ENCODE data around the gene MSN.

MSN gene

GRCh38 chrX:65674204-65674893 is 6.9 kb downstream of the MSN start:
- DNase-seq, result peak; percentile 41

- no peak for DNase-seq
Observed at GRCh38 chrX:65677954-65678469, 10.6 kb downstream of the MSN start.

- DNase-seq, result no peak
Observed at GRCh38 chrX:65679071-65679540, 11.7 kb downstream of the MSN start.

- DNase-seq, result no peak
Observed at GRCh38 chrX:65681810-65682209, 14.4 kb downstream of the MSN start.

- no peak for DNase-seq
Observed at GRCh38 chrX:65685112-65685511, 17.7 kb downstream of the MSN start.

- DNase-seq, result no peak
Observed at GRCh38 chrX:65686236-65686635, 18.8 kb downstream of the MSN start.

GRCh38 chrX:65687367-65687766 is 19.9 kb downstream of the MSN start:
- DNase-seq, result no peak

- DNase-seq, result no peak
Observed at GRCh38 chrX:65688403-65688871, 21.0 kb downstream of the MSN start.

GRCh38 chrX:65689377-65689776 is 21.9 kb downstream of the MSN start:
- DNase-seq, result no peak

- DNase-seq, result no peak
Observed at GRCh38 chrX:65690057-65690855, 22.8 kb downstream of the MSN start.

- DNase-seq, result no peak
Observed at GRCh38 chrX:65695849-65696449, 28.5 kb downstream of the MSN start.

GRCh38 chrX:65696613-65697012 is 29.2 kb downstream of the MSN start:
- peak; percentile 38 for DNase-seq

- DNase-seq, result no peak
Observed at GRCh38 chrX:65697211-65697641, 29.8 kb downstream of the MSN start.

- peak; percentile 68 for DNase-seq
Observed at GRCh38 chrX:65697915-65698796, 30.7 kb downstream of the MSN start.

- DNase-seq, result no peak
Observed at GRCh38 chrX:65702956-65703355, 35.5 kb downstream of the MSN start.

GRCh38 chrX:65705439-65705838 is 38.0 kb downstream of the MSN start:
- no peak for DNase-seq

- DNase-seq, result peak; percentile 51
Observed at GRCh38 chrX:65706041-65706828, 38.8 kb downstream of the MSN start.

GRCh38 chrX:65707151-65707550 is 39.7 kb downstream of the MSN start:
- DNase-seq, result no peak

GRCh38 chrX:65712005-65712806 is 44.8 kb downstream of the MSN start:
- no peak for DNase-seq

GRCh38 chrX:65718538-65718937 is 51.1 kb downstream of the MSN start:
- no peak for DNase-seq
